ENCODE results near the gene MIF4GD. TPM values are rescaled to one million over a fixed set of nuclear protein-coding genes. Genes with fewer than 3 reads are reported as not detected.

MIF4GD gene
- total and polyA plus RNA-seq, 2 experiments from 2014 or later = 11.3 to 15.9 TPM

GRCh38 chr17:75265614-75266315 lies 5.3 kb downstream of the MIF4GD start (continued):
- TF ChIP-seq ZNF462 (CRISPR knock-in tag; IDR thresholded peaks at IDR 0.05) = no peak
- no peak for TF ChIP-seq ZNF331 (CRISPR knock-in tag; IDR thresholded peaks at IDR 0.05; ENCODE audit: low read depth)
- TF ChIP-seq JUNB (IDR thresholded peaks at IDR 0.05; ENCODE audit: unreplicated experiment) = no peak
- no peak for TF ChIP-seq NANOG (IDR thresholded peaks at IDR 0.05; ENCODE audit: borderline replicate concordance)
- TF ChIP-seq EZH2 (IDR thresholded peaks at IDR 0.05; ENCODE audit: low read depth, unreplicated experiment) = no peak

- Mint-ChIP-seq H3K36me3 (ENCODE audit: low read depth) (peaks cover 51% of the 10 kb centered on the region; the same call in 2 of the 3 replicates), H3K9me3 (no peaks in the 10 kb centered on the region), H3K27me3 (ENCODE audit: insufficient read depth, low read depth, poor library complexity) (peaks cover 3% of the 10 kb centered on the region), H3K4me3 (peak overlapping the region; percentile 91), H3K27ac (no peak overlapping the region), H3K4me1 (peaks cover 30% of the 10 kb centered on the region)
- Histone ChIP-seq H3K4me1 (ENCODE audit: insufficient read depth) (peaks cover 13% of the 10 kb centered on the region), H3K27me3 (ENCODE audit: insufficient read depth) (no peaks in the 10 kb centered on the region), H3K4me3 (peak overlapping the region; percentile 98), H3K27ac (ENCODE audit: low read depth) (no peak overlapping the region), H3K4me2 (peak overlapping the region; percentile 94), H3K36me3 (ENCODE audit: insufficient read depth) (peaks cover 19% of the 10 kb centered on the region), H3K9me2 (ENCODE audit: insufficient read depth) (no peaks in the 10 kb centered on the region), H4K20me1 (replicated peaks; ENCODE audit: insufficient read depth) (peaks cover 8% of the 10 kb centered on the region), H2AFZ (no peak overlapping the region), H3F3A (replicated peaks; ENCODE audit: low read depth) (peaks cover 40% of the 10 kb centered on the region), H3K79me2 (replicated peaks; ENCODE audit: insufficient read depth) (peaks cover 59% of the 10 kb centered on the region)
- no peak for TF ChIP-seq STAT1 (IDR thresholded peaks at IDR 0.05; ENCODE audit: unreplicated experiment)
- no peak for TF ChIP-seq EZH2 (IDR thresholded peaks at IDR 0.05; ENCODE audit: low read depth, unreplicated experiment)
- peak; percentile 13 to 21; a peak in 1 of 4 replicates for TF ChIP-seq CTCF (conservative IDR thresholded peaks at IDR 0.05; ENCODE audit: low read depth in 2 of 2)
- TF ChIP-seq ETS1 (IDR thresholded peaks at IDR 0.05) = no peak
- TF ChIP-seq JUNB (IDR thresholded peaks at IDR 0.05; ENCODE audit: unreplicated experiment) = no peak
- ATAC-seq (no peak), DNase-seq (ENCODE audit: low spot score) (peak; percentile 37)
Observed at GRCh38 chr17:75263055-75263454, 8.0 kb downstream of the MIF4GD start.
